Loucy (cell line): Measurements from ENCODE around the gene APRT.

Source experiments
- EZH2phosphoT487 ChIP-seq: fragments of 200-600 bp; IDR thresholded peaks from 2 replicates; pipeline ENCODE4 v1.6.1; 2018; ENCODE audit warnings: antibody characterized with exemption, mild to moderate bottlenecking, moderate library complexity, borderline replicate concordance
- TF ChIP-seq, protein P1 (sequence below): fragments of 200-600 bp; sonication (generic); conservative IDR thresholded peaks from 2 replicates; pipeline ENCODE4 v1.5.1; 2014; ENCODE audit warnings: mild to moderate bottlenecking, antibody characterized with exemption, low read length

GRCh38 chr16:88760424-88761142, 51.1 kb downstream of the APRT start:
- TF ChIP-seq, protein P1, sequence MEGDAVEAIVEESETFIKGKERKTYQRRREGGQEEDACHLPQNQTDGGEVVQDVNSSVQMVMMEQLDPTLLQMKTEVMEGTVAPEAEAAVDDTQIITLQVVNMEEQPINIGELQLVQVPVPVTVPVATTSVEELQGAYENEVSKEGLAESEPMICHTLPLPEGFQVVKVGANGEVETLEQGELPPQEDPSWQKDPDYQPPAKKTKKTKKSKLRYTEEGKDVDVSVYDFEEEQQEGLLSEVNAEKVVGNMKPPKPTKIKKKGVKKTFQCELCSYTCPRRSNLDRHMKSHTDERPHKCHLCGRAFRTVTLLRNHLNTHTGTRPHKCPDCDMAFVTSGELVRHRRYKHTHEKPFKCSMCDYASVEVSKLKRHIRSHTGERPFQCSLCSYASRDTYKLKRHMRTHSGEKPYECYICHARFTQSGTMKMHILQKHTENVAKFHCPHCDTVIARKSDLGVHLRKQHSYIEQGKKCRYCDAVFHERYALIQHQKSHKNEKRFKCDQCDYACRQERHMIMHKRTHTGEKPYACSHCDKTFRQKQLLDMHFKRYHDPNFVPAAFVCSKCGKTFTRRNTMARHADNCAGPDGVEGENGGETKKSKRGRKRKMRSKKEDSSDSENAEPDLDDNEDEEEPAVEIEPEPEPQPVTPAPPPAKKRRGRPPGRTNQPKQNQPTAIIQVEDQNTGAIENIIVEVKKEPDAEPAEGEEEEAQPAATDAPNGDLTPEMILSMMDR, result no peak
- TF ChIP-seq EZH2phosphoT487, result no peak
